Body of pancreas (tissue), 4 donors: ENCODE results near the gene SCN5A.

ENCODE experiments used
- POLR2A ChIP-seq, 3 donors: fragments of 450-650 bp; IDR thresholded peaks; one replicate each; pipeline ENCODE4 v1.6.1; 2016; ENCODE audit warnings: antibody characterized with exemption in 3 of 3, mild to moderate bottlenecking in 2 of 3
- TF ChIP-seq, protein P1 (sequence below), 7 experiments: fragments of 450-650 bp in 4 of 7; fragments of 200-600 bp in 3 of 7; sonication (generic) in 3 of 7; IDR thresholded peaks; one replicate each; pipeline ENCODE4 v1.5.1; 2016 to 2019; ENCODE audit warnings: antibody characterized with exemption in 7 of 7

DNA sequence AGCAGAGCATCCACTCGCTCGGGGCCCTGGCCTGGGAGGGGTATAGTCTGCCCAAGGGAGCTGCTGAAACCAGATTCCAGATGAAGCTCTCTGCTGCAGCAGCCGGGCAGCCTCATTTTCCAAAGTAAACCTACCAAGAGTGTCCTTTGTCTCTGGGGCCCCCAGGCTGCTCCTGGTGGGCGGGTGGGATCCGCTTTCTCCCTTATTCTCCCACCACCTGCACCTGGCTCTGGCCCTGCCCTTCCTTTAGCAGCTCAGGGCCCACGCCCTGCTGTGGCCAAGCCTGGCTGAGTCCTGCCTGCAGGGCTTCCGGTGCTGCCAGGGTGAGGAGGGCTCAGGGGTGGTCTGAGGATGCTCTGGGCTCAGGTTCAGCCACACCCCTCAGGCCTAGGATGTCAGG, 13.0 kb downstream of the SCN5A start:
- TF ChIP-seq, protein P1, sequence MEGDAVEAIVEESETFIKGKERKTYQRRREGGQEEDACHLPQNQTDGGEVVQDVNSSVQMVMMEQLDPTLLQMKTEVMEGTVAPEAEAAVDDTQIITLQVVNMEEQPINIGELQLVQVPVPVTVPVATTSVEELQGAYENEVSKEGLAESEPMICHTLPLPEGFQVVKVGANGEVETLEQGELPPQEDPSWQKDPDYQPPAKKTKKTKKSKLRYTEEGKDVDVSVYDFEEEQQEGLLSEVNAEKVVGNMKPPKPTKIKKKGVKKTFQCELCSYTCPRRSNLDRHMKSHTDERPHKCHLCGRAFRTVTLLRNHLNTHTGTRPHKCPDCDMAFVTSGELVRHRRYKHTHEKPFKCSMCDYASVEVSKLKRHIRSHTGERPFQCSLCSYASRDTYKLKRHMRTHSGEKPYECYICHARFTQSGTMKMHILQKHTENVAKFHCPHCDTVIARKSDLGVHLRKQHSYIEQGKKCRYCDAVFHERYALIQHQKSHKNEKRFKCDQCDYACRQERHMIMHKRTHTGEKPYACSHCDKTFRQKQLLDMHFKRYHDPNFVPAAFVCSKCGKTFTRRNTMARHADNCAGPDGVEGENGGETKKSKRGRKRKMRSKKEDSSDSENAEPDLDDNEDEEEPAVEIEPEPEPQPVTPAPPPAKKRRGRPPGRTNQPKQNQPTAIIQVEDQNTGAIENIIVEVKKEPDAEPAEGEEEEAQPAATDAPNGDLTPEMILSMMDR (IDR thresholded peaks at IDR 0.05): no peak
- TF ChIP-seq POLR2A (IDR thresholded peaks at IDR 0.05): no peak
